ENCODE results near the gene SPACDR. TPM values are rescaled to one million over a fixed set of nuclear protein-coding genes. Genes with fewer than 3 reads are reported as not detected.
"Not testable (repeated sequence)": the region's sequence is repeated elsewhere in the genome, so short reads cannot be mapped to it uniquely, and the experiment has no call there.

The SPACDR gene
- total RNA-seq, 4 donors from 2014 or later = 0.78 TPM; not detected in 3

GRCh38 chr7:100441641-100442535 lies 22.2 kb downstream of the SPACDR start:
- H3K9me3 ChIP-seq = no peaks in the 10 kb centered on the region
- intact Hi-C loops (cut with DNase I) = no loop called here
- WGBS = 91% methylated on average over 11 of the region's 11 CpGs
- TF ChIP-seq EP300 (IDR thresholded peaks at IDR 0.05) (no peak), POLR2A (IDR thresholded peaks at IDR 0.05; ENCODE audit: low read depth) (no peak), CTCF (IDR thresholded peaks at IDR 0.05) (no peak), POLR2AphosphoS5 (IDR thresholded peaks at IDR 0.05) (no peak)
- H3K36me3 ChIP-seq = no peaks in the 10 kb centered on the region
- H3K27me3 ChIP-seq = no peaks in the 10 kb centered on the region
- peaks cover 2 to 25% (median 18%) of the 10 kb centered on the region in 4 donors for H3K4me1 ChIP-seq
- no peak overlapping the region for H3K27ac ChIP-seq (replicated peaks in 1 of 4)
- DNase-seq (ENCODE audit: extremely low spot score) = no peak
- no peak overlapping the region for H3K4me3 ChIP-seq

GRCh38 chr7:100439244-100439643 lies 24.8 kb downstream of the SPACDR start:
- H3K27me3 ChIP-seq; intact Hi-C loops (cut with DNase I); H3K36me3 ChIP-seq; H3K9me3 ChIP-seq; H3K4me3 ChIP-seq; DNase-seq (ENCODE audit: extremely low spot score); H3K27ac ChIP-seq (replicated peaks in 1 of 4): not testable (repeated sequence)
- peaks cover 15 to 25% (median 20%) of the 10 kb centered on the region in 4 donors for H3K4me1 ChIP-seq
- WGBS = 91% methylated on average over 7 of the region's 7 CpGs

DNA sequence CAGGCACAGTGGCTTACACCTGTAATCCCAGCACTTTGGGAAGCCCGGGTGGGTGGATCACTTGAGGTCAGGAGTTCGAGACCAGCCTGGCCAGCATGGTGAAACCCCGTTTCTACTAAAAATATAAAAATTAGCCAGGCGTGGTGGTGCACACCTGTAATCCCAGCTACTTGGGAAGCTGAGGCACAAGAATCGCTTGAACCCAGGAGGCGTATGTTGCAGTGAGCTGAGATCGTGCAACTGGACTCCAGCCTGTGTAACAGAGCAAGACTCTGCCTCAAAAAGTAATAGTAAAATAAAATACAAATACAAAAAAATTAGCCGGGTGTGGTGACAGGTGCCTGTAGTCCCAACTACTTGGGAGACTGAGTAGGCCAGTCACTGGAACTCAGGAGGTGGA lies 25.3 kb downstream of the SPACDR start:
- H3K27ac ChIP-seq (replicated peaks in 1 of 4); DNase-seq (ENCODE audit: extremely low spot score); H3K27me3 ChIP-seq; H3K4me3 ChIP-seq; H3K9me3 ChIP-seq; intact Hi-C loops (cut with DNase I): not testable (repeated sequence)
- Histone ChIP-seq H3K4me1 (peaks cover 13 to 27% (median 21%) of the 10 kb centered on the region in 4 donors), H3K36me3 (peaks cover 8 to 11% (median 11%) of the 10 kb centered on the region in 4 donors)
- 91% methylated on average over 8 of the region's 8 CpGs for WGBS

DNA sequence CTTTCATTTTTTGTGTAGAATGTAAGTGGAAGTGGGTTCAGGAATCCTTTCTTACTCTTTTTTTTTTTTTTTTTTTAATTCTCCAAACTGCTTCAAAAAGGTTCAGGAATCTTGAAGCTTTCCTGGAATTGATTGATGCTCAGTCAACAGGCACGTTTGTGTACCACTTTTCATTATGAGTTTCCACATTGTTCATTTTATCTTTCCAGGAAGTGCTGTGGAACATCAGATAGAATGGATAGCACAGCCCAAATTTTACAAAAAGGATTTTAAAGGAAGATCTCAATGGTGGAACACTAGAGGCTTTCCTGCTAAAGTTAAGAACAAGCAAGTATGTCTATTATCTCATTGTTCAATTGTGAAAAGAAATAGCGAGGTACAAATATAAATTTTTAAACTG lies 25.9 kb downstream of the SPACDR start:
- H3K4me3 ChIP-seq = no peak overlapping the region
- peaks cover 8 to 17% (median 16%) of the 10 kb centered on the region in 4 donors for H3K36me3 ChIP-seq
- no peak for DNase-seq (ENCODE audit: extremely low spot score)
- peak overlapping the region in 2 of 4 donors; percentile 96 for H3K27ac ChIP-seq (replicated peaks in 1 of 4)
- intact Hi-C loops (cut with DNase I) = no loop called here
- H3K9me3 ChIP-seq = no peaks in the 10 kb centered on the region
- WGBS = 57% methylated on average over 2 of the region's 2 CpGs
- peaks cover 11 to 32% (median 26%) of the 10 kb centered on the region in 4 donors for H3K4me1 ChIP-seq
- no peaks in the 10 kb centered on the region for H3K27me3 ChIP-seq
- TF ChIP-seq POLR2A (IDR thresholded peaks at IDR 0.05; ENCODE audit: low read depth) = no peak
- TF ChIP-seq EP300 (IDR thresholded peaks at IDR 0.05) = no peak

GRCh38 chr7:100437150-100438100 lies 26.6 kb downstream of the SPACDR start:
- Histone ChIP-seq H3K4me1 (peaks cover 14 to 40% (median 33%) of the 10 kb centered on the region in 4 donors), H3K4me3 (peak overlapping the region; percentile 77 to 92 (median 88)), H3K27me3 (no peaks in the 10 kb centered on the region), H3K9me3 (no peaks in the 10 kb centered on the region), H3K36me3 (peaks cover 8 to 24% (median 23%) of the 10 kb centered on the region in 4 donors), H3K27ac (replicated peaks in 1 of 4) (peak overlapping the region; percentile 93 to 96 (median 95))
- no peak for TF ChIP-seq POLR2A (IDR thresholded peaks at IDR 0.05; ENCODE audit: low read depth)
- no peak for TF ChIP-seq POLR2AphosphoS5 (IDR thresholded peaks at IDR 0.05)
- TF ChIP-seq CTCF (IDR thresholded peaks at IDR 0.05) = no peak
- TF ChIP-seq EP300 (IDR thresholded peaks at IDR 0.05) = no peak
- DNase-seq (ENCODE audit: extremely low spot score) = no peak
- intact Hi-C loops (cut with DNase I) = no loop called here
- 87% methylated on average over 28 of the region's 28 CpGs for WGBS

Measured in esophagus muscularis mucosa (tissue), 4 donors.